ENCODE measurements around the gene GCLM.
"Not testable (repeated sequence)": the region's sequence is repeated elsewhere in the genome, so short reads cannot be mapped to it uniquely, and the experiment has no call there.

GCLM gene, protein sequence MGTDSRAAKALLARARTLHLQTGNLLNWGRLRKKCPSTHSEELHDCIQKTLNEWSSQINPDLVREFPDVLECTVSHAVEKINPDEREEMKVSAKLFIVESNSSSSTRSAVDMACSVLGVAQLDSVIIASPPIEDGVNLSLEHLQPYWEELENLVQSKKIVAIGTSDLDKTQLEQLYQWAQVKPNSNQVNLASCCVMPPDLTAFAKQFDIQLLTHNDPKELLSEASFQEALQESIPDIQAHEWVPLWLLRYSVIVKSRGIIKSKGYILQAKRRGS

GRCh38 chr1:93909146-93910050, at the start of gene GCLM:
Gene GCLM (minus strand): TSS chr1:93909430. CDS start chr1:93909163, 267 bp downstream.
- peak; percentile 85 to 90 for DNase-seq (ENCODE audit: low read depth in 1 of 2, low spot score in 1 of 2)

- DNase-seq (ENCODE audit: low read depth in 1 of 2, low spot score in 1 of 2), result no peak
Measured at GRCh38 chr1:93958726-93959100, 49.5 kb upstream of the GCLM start.

DNA sequence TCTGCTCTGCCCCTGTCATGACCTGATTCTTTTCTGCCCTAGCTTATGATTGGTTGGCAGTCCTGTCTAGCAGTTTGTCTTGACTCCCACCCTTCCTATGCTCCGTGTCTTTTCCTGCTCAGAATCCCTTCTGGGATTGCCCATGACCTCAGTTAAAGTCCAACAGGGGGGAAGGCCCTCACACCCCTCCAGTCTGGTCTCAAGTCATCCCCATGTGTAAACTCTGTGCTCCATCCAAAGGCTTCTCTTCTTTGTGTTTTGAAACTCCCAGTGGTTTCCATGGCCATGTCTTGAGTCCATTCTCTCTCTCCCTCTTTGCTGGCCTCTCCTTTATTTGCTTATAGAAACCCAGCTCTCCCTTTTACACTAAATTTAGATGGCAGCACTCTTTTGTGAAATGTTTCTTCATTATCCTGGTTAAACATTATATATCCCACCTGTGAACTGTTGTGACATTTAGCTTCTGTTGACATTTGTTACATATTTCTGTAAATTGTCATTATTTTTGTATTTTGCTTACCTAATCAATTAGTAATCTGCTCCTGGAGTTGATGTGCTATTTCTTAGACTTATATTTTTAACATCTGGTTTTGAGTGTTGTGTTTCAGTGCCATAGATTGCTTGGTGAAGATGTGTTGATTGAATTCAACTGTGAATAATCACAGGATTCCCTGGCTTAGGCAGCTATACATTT, 48.9 kb upstream of the GCLM start:
- no peak for DNase-seq (ENCODE audit: low read depth in 1 of 2, low spot score in 1 of 2)

DNA sequence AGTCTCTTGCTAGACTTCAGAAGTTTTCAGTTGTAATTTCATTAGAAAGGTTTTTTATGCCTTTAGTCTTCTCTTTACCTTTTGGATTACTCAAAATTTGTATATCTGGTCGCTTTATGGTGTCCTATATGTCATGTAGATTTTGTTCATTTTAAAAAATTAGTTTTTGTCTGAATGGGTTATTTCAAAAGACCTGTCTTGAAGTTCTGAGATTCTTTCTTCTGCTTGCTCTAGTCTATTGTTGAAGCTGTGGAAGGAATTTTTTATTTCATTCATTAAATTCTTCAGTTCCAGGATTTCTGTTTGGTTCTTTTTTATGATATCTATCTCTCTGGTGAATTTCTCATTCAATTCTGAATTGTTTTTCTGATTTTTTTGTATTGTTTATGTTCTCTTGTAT, 46.5 kb upstream of the GCLM start:
- no peak for DNase-seq (ENCODE audit: low read depth in 1 of 2, low spot score in 1 of 2)

- not testable (repeated sequence) for DNase-seq (ENCODE audit: low read depth in 1 of 2, low spot score in 1 of 2)
Measured at GRCh38 chr1:93947002-93947686, 37.9 kb upstream of the GCLM start.

DNA sequence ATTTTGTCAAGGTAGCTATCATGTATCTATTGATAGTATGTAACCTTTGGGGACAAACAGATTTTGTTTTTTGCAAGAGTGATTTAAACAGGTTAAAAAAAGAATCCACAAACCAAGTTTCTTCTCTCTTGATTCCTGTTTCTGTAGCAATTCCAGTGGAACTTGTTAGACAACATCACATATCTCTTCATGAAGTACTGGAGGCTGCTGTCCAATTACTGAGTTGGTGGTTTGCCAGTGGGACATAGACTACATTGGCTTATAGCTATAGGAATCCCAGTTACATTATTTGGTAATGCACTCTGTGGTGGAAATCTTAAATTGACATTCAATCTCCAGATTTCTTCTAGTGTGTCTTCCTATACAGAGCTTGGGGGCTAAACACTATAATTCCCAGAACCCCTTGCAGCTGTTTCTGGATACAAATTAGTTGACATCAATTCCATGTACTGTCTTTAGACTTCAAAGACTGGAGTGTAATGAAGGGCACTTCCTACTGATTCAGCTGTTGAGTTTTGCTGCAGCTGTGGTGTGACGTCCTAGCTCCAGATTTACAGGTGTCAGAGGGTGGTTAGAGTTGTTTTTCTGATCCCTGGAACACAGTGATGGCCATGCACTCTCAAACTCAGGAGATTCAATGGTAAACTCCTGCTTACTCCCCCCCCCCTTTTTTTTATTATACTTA, 29.4 kb upstream of the GCLM start:
- no peak for DNase-seq (ENCODE audit: low read depth in 1 of 2, low spot score in 1 of 2)

DNA sequence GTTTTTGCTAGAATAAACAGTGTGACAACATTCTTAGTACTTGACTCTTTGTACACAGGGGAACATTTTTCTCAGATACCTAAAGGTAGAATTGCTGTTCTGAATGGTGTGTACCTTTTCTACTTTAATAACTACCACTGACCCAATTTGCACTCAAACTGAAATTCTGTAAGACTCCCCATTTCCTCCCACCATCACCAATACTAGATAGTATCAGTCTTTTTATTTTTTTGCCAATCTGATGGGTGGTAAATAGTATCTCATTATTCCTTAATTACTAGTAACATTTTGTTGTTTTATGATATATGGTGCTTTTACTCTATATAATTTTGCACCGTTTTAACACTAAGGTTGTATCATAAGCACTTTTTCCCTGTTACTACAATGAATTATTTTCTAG, 28.8 kb upstream of the GCLM start:
- DNase-seq (ENCODE audit: low read depth in 1 of 2, low spot score in 1 of 2), result no peak

- no peak for DNase-seq (ENCODE audit: low read depth in 1 of 2, low spot score in 1 of 2)
Measured at GRCh38 chr1:93925206-93925605, 16.0 kb upstream of the GCLM start.

- DNase-seq (ENCODE audit: low read depth in 1 of 2, low spot score in 1 of 2), result no peak
Measured at GRCh38 chr1:93919780-93920179, 10.6 kb upstream of the GCLM start.

GRCh38 chr1:93917302-93917701, 8.1 kb upstream of the GCLM start:
- DNase-seq (ENCODE audit: low read depth in 1 of 2, low spot score in 1 of 2), result no peak

- not testable (repeated sequence) for DNase-seq (ENCODE audit: low read depth in 1 of 2, low spot score in 1 of 2)
Measured at GRCh38 chr1:93910880-93911279, 1.6 kb upstream of the GCLM start.

DNA sequence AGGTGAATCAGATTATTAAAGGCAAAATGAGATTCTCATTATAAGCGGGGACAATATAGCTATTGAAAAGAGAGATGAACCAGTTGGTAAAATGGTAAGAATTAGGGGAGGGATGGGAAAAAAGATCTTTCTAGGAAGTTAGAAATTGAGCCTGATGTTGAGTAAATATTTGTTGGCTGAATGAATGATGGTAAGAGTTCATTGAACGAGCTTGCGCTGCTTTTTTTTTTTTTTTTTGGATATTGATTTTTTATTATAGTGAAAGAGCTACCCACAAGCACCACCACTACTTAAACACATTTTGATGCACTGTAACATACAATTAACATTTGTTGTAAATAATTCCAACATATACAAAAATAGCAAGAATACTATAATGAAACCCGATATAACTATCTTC, 1.1 kb upstream of the GCLM start:
- DNase-seq (ENCODE audit: low read depth in 1 of 2, low spot score in 1 of 2), result no peak

GRCh38 chr1:93908394-93909145, 660 bp downstream of the GCLM start:
- DNase-seq (ENCODE audit: low read depth in 1 of 2, low spot score in 1 of 2), result peak; percentile 18 to 19

GRCh38 chr1:93907718-93908117, 1.5 kb downstream of the GCLM start:
- DNase-seq (ENCODE audit: low read depth in 1 of 2, low spot score in 1 of 2), result no peak

DNA sequence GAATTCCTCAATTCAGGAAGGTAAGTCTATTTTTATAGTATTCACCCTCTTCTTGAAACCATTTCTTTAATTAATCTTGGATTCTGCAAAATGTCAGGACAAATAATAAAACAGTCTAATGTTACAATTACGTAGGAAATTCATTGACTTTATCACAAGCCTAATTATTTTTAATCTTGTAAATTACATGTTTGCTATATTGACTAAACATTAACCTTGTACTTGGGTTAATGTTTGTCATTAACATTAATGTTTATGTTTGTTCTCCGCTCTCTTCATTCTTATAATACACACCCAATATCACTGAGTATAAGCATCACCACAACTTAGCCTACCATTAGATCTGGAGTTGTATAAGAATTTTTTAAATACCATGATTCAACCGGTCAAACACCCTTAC, 2.8 kb downstream of the GCLM start:
- no peak for DNase-seq (ENCODE audit: low read depth in 1 of 2, low spot score in 1 of 2)

DNA sequence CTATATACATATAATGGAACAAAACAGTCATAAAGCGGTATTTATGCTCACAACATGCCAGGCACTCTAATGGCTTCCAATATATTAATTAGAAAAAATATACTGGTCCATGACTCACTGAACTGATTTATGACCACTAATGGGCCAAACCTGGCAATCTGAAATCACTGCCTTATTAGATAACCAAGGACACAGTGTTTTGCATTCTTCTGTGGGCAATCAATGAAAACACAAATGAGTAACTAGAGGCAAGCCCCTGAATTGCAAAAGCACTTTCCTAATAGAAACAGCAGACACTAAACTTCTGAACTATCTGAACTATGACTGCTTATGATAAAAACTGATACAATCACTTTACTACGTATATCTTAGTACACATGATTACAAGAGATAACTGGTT, 3.5 kb downstream of the GCLM start:
- DNase-seq (ENCODE audit: low read depth in 1 of 2, low spot score in 1 of 2), result no peak

DNA sequence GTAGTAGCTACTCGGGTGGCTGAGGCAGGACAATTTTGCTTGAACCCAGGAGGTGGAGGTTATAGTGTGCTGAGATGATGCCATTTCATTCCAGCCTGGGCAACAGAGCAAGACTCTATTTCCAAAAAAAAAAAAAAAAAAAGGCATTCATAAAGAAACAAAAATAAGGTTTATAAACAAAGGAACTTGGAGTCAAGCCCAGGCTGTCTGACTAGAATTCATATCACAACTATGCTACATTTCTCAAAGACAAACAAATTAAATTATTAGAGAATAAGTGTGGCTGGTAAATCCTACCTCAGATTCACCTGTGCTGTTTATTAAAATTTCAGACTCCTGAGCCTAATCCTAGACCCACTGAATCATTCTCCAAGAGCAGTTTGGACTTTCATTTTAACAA, 4.2 kb downstream of the GCLM start:
- DNase-seq (ENCODE audit: low read depth in 1 of 2, low spot score in 1 of 2), result no peak

GRCh38 chr1:93904228-93904627, 5.0 kb downstream of the GCLM start:
- no peak for DNase-seq (ENCODE audit: low read depth in 1 of 2, low spot score in 1 of 2)

DNA sequence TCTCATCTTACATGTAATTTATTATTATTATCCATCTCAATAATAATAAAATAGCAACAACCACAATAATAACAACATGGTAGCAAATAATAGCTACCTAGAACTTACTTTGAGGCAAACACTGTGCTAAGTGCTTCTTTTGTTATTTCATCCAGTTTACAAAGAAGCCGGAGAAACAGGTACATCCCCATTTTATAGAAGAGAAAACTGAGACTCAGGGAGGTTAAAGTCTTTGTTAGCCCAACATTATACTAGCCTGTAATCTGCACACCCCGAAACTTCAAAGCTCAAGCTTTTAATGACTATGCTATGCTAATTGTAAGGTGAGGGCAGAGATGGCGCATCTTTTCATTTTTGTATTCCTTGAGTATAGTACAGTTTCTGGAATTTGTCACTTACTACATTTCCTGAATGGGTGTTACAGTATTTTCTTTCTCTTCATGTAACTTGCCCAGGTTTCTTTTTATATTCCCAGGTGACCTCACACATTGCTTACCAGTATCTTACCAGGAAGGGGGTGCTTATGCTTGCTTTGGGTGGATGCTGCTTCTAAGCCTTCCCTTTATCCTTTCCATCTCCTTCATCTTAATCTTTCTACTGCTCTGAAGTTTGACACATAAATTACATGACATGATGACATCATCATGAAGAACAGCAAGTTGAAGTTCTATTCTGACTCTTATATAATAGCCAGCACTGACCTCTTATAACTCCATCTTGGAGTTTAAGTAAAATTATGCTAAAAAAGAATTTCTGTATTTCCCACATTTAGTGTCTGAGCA, 8.3 kb downstream of the GCLM start:
- no peak for DNase-seq (ENCODE audit: low read depth in 1 of 2, low spot score in 1 of 2)

Data from activated T-helper 1 cell treated with anti-CD3 and anti-CD28 coated beads, Interleukin-2, amount 50 U/mL, for 16 hours (primary cell).